ENCODE results near the gene FAM156A.
"Not testable (repeated sequence)": the region's sequence is repeated elsewhere in the genome, so short reads cannot be mapped to it uniquely, and the experiment has no call there.

FAM156A gene, protein sequence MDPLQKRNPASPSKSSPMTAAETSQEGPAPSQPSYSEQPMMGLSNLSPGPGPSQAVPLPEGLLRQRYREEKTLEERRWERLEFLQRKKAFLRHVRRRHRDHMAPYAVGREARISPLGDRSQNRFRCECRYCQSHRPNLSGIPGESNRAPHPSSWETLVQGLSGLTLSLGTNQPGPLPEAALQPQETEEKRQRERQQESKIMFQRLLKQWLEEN
- total RNA-seq = 0.31 to 0.61 reads per million in 2 donors

- not testable (repeated sequence) for DNase-seq
Observed at GRCh38 chrX:52958113-52958959, at the start of gene FAM156A. FAM156A (minus strand) TSS chrX:52958518; CDS start chrX:52948588, 9,930 bp downstream.

DNA sequence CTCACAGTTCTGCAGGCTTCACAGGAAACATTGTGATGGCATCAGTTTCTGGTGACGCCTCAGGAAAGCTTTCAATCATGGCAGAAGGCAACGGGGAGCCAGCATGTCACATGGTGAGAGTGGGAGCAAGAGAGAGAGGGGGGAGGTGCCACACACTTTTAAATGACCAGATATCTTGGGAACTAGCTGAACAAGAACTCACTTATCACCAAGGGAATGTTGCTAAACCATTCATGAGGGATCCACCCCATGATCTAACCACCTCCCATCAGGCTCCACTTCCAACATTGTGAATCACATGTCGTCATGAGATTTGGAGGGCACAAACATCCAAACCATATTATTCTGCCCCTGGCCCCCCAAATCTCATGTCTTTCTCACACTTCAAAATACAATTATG, 47.0 kb upstream of the FAM156A start:
- no peak for DNase-seq

- no peak for DNase-seq
Observed at GRCh38 chrX:53004811-53005210, 46.5 kb upstream of the FAM156A start.

- DNase-seq = no peak
Observed at GRCh38 chrX:53004038-53004437, 45.7 kb upstream of the FAM156A start.

GRCh38 chrX:53003111-53003510, 44.8 kb upstream of the FAM156A start:
- no peak for DNase-seq

- DNase-seq = no peak
Observed at GRCh38 chrX:53001958-53002357, 43.6 kb upstream of the FAM156A start.

DNA sequence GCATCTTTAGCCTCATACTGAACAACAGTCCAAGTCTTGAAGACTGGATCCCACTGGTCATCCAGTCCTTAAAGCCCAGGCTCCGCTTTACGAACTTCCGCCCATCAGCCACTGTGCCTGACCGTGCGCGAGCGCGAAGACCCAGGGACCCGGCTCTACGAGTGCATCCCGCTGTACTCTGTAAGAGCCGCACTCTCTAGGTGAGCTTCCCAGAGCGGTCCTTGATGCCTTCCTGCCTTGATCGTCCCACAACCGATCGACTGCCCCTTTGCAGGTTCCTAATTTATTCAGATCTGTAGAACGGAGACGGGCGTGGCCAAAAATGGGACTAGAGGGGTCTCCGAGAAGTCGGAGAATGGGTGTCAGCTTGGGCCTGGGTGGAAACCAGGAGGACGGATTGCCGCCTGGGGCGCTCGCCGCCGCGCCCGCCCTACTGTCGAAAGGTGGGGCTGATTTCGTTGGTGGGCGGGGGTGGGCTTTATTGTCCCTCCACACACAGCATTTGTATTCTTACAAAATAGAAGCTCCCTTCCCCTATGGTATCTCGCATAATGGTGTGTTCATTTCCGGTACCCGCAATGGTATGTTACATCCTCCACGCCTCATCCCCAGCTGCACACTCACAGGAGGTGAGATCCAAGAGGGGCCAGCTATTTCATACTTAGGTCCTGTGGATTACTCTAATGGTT, 42.3 kb upstream of the FAM156A start:
- peak in 1 of 5 experiments; percentile 15 for DNase-seq

DNA sequence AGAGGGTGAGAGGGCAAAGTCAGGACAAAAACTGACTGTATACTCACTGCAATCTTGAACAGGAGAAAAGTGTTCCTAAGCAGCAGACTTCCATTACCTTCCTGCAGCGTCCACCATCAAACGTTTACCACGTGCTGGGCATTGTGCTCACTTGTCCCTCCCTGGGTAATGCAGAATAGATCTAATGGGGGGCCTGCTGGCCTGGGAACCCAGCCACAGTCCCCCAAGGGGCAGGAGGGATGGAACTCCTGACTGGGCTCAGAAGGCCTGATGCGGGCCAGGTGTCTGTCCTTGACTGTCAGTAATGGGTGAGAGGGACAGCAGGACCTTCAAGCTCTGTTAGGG, 37.6 kb upstream of the FAM156A start:
- no peak for DNase-seq

DNA sequence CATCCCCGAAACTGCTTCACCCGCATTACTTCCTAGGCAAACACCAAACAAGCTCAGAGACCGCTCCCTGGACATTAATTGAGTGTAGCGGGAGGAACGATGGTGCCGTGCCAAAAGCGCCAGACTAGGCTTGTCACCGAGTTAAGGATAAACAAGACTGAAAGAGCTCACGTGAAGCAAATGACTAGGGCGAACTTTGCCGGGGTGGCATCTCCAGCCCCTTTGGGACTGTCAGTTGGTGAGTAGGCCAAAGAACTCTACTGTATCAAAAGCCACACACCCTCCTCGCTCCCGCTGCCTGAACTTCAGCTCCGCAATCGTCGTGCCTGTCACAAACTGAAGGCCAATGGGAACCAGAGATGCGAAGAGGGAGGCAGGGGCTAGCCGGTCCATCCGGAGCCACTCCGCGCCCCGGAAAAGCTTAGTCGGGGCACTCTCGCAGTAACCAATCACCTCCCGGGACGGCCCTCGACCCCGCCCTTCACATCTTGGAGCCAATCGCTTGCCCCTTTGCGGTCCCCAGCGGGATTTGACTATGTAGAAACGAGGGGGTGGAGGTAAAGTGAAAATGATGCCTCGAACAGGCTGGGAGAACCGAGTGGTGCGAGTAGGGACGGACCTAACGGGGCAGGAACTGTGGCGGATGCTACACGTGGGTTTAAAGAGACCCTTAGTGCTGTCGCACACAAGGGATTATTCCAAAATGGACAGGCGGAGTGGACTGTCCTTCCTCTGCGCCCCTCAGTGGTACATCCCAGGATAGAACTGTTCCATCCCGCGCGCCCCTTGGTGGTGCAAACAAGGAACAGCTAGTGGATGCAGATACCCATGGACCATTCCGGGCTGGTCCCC, 37.0 kb upstream of the FAM156A start:
- peak; percentile 66 to 97 (median 86) for DNase-seq

GRCh38 chrX:52990848-52991247, 32.5 kb upstream of the FAM156A start:
- DNase-seq = no peak

DNA sequence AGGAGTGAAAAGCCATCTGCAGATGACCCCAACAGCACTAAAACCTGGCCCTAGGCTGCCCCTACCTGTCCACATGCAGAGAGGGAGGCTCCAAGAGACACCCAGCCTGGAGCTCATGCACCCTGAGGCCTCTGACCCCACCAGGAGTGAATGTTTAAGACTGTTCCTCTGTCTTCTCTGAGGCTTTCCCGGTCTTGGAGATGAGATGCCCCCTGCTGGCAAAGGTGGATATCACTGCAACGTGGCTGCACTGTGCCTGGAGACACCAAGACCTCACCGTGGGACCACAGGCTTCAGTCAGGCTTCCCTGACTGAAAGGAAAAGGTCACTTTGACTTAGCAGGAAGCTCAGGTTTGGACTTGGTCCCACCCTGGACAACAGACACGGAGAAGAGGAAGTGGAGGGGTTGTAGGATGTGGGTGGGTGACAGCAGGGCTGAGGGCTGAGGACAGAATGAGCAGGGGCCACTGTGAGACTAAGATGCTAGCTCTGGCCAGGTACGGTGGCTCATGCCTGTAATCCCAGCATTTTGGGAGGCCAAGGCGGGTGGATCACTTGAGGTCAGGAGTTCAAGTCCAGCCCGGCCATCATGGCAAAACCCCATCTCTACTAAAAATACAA, 31.8 kb upstream of the FAM156A start:
- DNase-seq = peak in 4 of 5 experiments; percentile 17 to 60 (median 28)

DNA sequence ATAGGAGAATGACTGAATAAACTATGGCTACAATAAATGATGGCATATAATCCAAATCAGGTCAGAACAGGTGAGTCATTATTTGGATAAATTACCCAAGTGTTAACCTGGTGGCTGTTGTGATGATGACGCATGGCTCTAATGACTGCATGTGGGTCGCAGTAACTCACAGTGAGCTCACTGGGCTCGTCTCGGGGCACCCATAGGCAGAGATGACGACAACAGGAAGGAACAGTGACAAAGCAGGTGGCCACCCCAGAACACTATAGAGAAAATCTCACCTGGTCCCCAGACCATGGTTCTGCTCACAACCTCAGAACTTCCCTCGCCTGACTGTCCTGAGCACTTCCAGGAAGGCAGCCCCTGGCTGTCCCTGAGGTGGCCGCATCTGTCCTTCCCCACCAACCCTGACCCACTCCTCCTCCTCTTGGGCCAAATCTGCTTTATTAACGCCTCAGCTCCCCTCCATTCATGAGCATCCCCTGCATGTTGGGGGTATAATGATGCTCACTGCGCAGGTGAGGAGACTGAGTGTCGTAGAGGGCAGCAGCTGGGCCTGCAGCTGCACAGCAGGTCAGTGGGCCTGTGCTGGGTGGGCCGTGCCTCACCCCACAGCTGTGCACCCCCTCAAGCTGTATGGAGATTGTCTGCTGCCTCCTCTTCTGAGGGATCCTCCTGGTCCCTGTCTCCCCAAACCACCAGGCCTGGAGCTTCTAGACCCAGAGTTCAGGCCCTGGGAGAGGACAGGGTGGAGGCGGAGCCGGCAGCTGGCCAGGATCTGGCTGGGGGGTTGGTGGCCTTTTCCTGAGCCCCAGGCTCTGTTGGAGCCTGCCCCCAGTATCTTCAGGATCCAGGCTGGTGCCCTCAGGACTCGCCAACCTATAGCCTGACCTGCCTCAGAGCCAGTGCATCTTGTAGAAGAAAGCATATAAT, 30.9 kb upstream of the FAM156A start:
- DNase-seq = peak in 1 of 5 experiments; percentile 7

- DNase-seq = no peak
Observed at GRCh38 chrX:52983321-52984000, 25.1 kb upstream of the FAM156A start.

GRCh38 chrX:52979993-52980392, 21.7 kb upstream of the FAM156A start:
- DNase-seq = no peak

DNA sequence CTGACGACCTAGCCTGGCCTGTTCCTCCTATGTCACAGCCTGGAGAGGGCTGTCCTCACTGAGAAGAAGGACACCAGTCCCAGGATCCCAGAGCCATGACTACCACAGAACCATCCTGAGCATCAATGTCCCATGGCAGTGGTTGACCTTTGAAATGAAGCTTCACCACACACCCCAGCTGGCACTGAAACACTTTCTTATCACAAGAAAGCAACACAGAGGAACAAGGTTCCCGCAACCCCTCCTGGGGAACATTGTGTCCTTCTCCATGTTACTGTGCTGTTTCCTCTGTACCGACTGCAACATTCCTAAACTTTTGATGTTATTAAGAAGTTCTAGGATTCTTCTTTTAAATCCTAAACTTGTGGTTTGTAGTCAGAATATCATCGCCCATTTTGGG, 21.2 kb upstream of the FAM156A start:
- DNase-seq = no peak

GRCh38 chrX:52977953-52978352, 19.6 kb upstream of the FAM156A start:
- no peak for DNase-seq

DNA sequence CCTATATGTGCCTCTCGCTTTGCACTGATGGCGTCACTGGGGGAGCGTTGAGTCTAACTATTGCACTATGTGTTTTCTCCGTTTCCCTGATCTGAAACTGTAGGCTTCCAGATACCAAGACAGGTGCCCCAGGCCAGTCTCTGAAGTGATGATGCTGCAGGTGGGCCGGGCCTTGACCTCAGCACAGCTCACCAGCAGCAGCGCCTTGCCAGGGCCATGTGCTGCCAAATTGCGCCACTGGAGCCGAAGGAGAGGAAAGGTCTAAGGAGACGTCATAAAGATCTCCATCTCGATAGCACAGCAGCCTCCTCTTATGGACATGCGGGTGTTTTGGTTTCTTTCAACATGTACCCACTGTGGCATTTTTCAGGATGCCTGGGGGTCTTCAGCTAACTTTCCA, 17.3 kb upstream of the FAM156A start:
- not testable (repeated sequence) for DNase-seq

DNA sequence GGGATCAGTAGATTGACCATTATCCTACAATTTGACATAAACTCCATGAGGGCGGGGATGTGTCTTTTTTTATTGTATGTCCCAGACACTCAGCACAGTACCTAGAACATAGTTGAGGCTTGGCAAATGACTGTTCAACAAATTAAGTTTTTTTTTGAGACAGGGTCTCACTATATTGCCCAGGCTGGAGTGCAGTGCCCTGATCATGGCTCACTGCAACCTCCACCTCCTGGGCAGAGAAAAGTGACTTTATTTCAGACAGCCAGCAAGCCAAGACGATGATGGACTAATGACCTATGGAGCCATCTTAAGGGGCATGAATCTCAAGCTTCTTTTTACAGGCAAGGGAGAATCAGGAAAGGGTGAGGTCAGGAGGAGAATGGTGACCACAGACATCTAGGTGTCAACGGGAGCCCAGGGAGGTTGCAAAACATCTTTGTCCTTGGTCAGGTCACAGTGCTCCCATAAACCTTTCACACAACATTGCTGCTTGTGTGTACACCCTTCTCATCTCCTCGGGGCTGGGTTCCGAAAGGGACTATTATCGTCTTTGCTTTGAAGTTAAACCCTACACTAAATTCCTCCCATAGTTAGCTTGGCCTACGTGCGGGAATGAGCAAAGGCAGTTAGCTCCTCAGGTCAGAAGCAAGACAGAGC, 16.1 kb upstream of the FAM156A start:
- not testable (repeated sequence) for DNase-seq

DNA sequence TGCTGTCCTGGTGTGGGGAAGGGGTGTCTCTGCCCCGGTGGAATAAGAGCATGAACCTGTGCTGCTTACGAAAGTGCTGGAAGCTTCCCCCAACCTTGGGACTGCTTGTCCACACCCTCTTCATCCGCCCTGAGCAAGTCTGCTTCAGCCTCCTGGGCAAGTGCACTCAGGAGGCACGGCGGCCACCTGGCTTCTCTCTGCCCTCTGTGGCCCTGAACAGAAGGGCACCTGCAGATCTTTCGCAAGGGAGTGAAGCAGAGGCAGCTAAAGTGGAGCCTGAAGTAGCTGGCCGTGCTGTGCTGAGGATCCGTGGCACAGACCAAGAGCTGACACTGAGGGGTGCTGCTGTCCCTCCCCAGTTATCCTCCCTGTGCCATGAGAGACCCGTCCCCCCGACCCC, 9.6 kb upstream of the FAM156A start:
- not testable (repeated sequence) for DNase-seq
